ENCODE measurements around the gene GTF2H1. TPM values are rescaled to one million over a fixed set of nuclear protein-coding genes. Genes with fewer than 3 reads are reported as not detected.

Gene GTF2H1
- total and polyA plus RNA-seq, 2 donors (not counting 1 experiment from before 2014, with no cell fraction given): 43.7 to 71.9 TPM

GRCh38 chr11:18307461-18308139 lies 14.8 kb upstream of the GTF2H1 start:
- Mint-ChIP-seq H3K27me3 (no peaks in the 10 kb centered on the region), H3K9me3 (ENCODE audit: insufficient read depth) (no peaks in the 10 kb centered on the region), H3K4me3 (no peak overlapping the region), H3K27ac (no peak overlapping the region), H3K4me1 (peaks cover 17% of the 10 kb centered on the region)
- DNase-seq: no peak
- Histone ChIP-seq H3K4me2 (replicated peaks; ENCODE audit: low read depth, low read length, poor library complexity, severe bottlenecking) (no peak overlapping the region), H4K20me1 (ENCODE audit: control insufficient read depth, insufficient read depth, low read length, poor library complexity, severe bottlenecking) (no peaks in the 10 kb centered on the region), H3K4me3 (ENCODE audit: control extremely low read depth in 1 of 5, extremely low read depth in 1 of 5, insufficient read depth in 1 of 5, low read depth in 2 of 5, low read length in 4 of 5) (no peak overlapping the region), H3K27ac (ENCODE audit: low read length in 2 of 2) (no peak overlapping the region), H3K27me3 (replicated peaks in 1 of 4; ENCODE audit: control extremely low read depth in 1 of 4, control insufficient read depth in 3 of 4, insufficient read depth in 4 of 4, low read length in 3 of 4) (no peaks in the 10 kb centered on the region), H2AFZ (ENCODE audit: insufficient read depth, low read depth, low read length, poor library complexity, severe bottlenecking) (no peak overlapping the region), H3K36me3 (replicated peaks in 1 of 2; ENCODE audit: control extremely low read depth in 1 of 2, control insufficient read depth in 1 of 2, extremely low read depth in 1 of 2, insufficient read depth in 2 of 2, low read length in 1 of 2) (peaks cover 3 to 76% of the 10 kb centered on the region in 2 experiments), H3K9ac (ENCODE audit: low read length) (no peak overlapping the region), H3K9me3 (ENCODE audit: control extremely low read depth in 1 of 3, control insufficient read depth in 2 of 3, insufficient read depth in 1 of 3, low read length in 2 of 3) (no peaks in the 10 kb centered on the region), H3K4me1 (ENCODE audit: control insufficient read depth in 2 of 2, insufficient read depth in 2 of 2, low read length in 2 of 2) (peaks cover 13 to 22% of the 10 kb centered on the region in 2 donors), H3K79me2 (ENCODE audit: control insufficient read depth, insufficient read depth, low read length) (peaks cover 14% of the 10 kb centered on the region)
- WGBS (ENCODE audit: insufficient coverage): no CpG with 5 or more reads among the region's 2 CpGs
- no peak for ATAC-seq (ENCODE audit: low read depth)
- TF ChIP-seq EZH2 (IDR thresholded peaks at IDR 0.05; ENCODE audit: borderline replicate concordance, insufficient read depth, low read depth, low read length, poor library complexity, severe bottlenecking) (no peak), CTCF (IDR thresholded peaks at IDR 0.05) (no peak)
- CTCF ChIA-PET: no interaction called here
- POLR2A ChIA-PET: no interaction called here
- intact Hi-C loops (cut with micrococcal nuclease): no loop called here

GRCh38 chr11:18308242-18308641 lies 14.1 kb upstream of the GTF2H1 start:
- H3K4me1 ChIP-seq (ENCODE audit: control insufficient read depth in 2 of 2, insufficient read depth in 2 of 2, low read length in 2 of 2): peaks cover 13 to 23% of the 10 kb centered on the region in 2 donors
- H3K9ac ChIP-seq (ENCODE audit: low read length): no peak overlapping the region
- WGBS (ENCODE audit: insufficient coverage): 100% methylated on average over 2 of the region's 2 CpGs
- DNase-seq (no peak), ATAC-seq (ENCODE audit: low read depth) (no peak)
- H3K9me3 ChIP-seq (ENCODE audit: control extremely low read depth in 1 of 3, control insufficient read depth in 2 of 3, insufficient read depth in 1 of 3, low read length in 2 of 3): no peaks in the 10 kb centered on the region
- intact Hi-C loops (cut with micrococcal nuclease): no loop called here
- H3K79me2 ChIP-seq (ENCODE audit: control insufficient read depth, insufficient read depth, low read length): peaks cover 19% of the 10 kb centered on the region
- TF ChIP-seq EZH2 (IDR thresholded peaks at IDR 0.05; ENCODE audit: borderline replicate concordance, insufficient read depth, low read depth, low read length, poor library complexity, severe bottlenecking): no peak
- no peak for TF ChIP-seq CTCF (IDR thresholded peaks at IDR 0.05)
- Mint-ChIP-seq H3K4me3 (no peak overlapping the region), H3K27ac (no peak overlapping the region), H3K9me3 (ENCODE audit: insufficient read depth) (no peaks in the 10 kb centered on the region), H3K4me1 (peaks cover 21% of the 10 kb centered on the region), H3K27me3 (no peaks in the 10 kb centered on the region)
- H3K27me3 ChIP-seq (replicated peaks in 1 of 4; ENCODE audit: control extremely low read depth in 1 of 4, control insufficient read depth in 3 of 4, insufficient read depth in 4 of 4, low read length in 3 of 4): no peaks in the 10 kb centered on the region
- H2AFZ ChIP-seq (ENCODE audit: insufficient read depth, low read depth, low read length, poor library complexity, severe bottlenecking): no peak overlapping the region
- no peak overlapping the region for H3K4me3 ChIP-seq (ENCODE audit: control extremely low read depth in 1 of 5, extremely low read depth in 1 of 5, insufficient read depth in 1 of 5, low read depth in 2 of 5, low read length in 4 of 5)
- ChIA-PET CTCF (no interaction called here), POLR2A (no interaction called here)
- no peaks in the 10 kb centered on the region for H4K20me1 ChIP-seq (ENCODE audit: control insufficient read depth, insufficient read depth, low read length, poor library complexity, severe bottlenecking)
- peaks cover 3 to 69% of the 10 kb centered on the region in 2 experiments for H3K36me3 ChIP-seq (replicated peaks in 1 of 2; ENCODE audit: control extremely low read depth in 1 of 2, control insufficient read depth in 1 of 2, extremely low read depth in 1 of 2, insufficient read depth in 2 of 2, low read length in 1 of 2)
- H3K27ac ChIP-seq (ENCODE audit: low read length in 2 of 2): no peak overlapping the region
- H3K4me2 ChIP-seq (replicated peaks; ENCODE audit: low read depth, low read length, poor library complexity, severe bottlenecking): no peak overlapping the region
